Activated naive CD4-positive, alpha-beta T cell (primary cell): ENCODE measurements around the gene DRC3.
"Not testable (repeated sequence)": the region's sequence is repeated elsewhere in the genome, so short reads cannot be mapped to it uniquely, and the experiment has no call there.

Experiments used
- DNase-seq, 4 experiments: peaks; one replicate each; lab custom pipeline; 2025; lab: John Stamatoyannopoulos, UW

DRC3 gene

DNA sequence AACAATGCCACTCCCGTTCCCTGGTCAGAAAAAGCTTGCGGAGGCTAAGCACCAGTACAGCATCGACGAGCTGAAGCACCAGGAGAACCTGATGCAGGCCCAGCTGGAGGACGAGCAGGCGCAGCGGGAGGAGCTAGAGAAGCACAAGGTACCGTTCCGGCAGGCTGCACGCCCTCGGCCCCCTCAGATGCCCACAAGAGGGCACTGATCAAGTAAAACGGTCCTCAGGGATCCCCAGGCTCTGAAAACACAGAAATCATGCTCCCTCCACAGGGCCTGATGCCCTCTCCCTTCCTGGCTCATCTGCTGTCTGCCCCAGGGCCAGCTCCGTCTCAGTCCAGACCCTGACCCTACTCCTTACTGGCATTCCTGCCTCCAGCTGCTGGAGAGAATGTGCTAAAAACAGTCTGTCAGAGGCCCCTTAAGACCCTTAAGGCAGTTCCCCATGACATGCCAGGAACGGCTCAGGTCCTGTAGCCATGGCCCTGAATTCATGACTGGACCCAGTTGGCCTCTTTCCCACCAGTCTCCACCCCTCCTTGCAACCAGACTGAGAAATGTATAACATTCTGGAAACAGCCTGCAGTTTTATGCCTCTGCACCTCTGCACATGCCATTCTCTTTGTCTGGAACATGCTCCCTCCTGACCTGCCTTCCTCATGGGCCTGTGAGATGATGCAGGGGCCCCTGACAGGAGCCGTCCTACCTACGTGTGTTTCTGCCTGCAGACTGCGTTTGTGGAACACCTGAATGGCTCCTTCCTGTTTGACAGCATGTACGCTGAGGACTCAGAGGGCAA lies 21.8 kb downstream of the DRC3 start:
- peak in 1 of 4 experiments; percentile 6 for DNase-seq

DNA sequence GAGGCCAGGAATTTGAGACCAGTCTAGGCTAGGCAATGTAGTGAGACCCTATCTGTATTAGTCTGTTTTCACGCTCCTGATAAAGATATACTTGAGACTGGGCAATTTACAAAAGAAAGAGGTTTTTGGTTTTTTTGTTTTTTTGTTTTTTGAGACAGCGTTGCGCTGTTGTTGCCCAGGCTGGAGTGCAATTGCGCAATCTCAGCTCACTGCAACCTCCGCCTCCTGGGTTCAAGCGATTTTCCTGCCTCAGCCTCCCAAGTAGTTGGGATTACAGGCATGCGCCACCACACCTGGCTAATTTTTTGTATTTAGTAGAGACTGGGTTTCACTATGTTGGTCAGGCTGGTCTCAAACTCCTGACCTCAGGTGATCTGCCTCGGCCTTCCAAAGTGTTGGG lies 23.2 kb downstream of the DRC3 start:
- not testable (repeated sequence) for DNase-seq

DNA sequence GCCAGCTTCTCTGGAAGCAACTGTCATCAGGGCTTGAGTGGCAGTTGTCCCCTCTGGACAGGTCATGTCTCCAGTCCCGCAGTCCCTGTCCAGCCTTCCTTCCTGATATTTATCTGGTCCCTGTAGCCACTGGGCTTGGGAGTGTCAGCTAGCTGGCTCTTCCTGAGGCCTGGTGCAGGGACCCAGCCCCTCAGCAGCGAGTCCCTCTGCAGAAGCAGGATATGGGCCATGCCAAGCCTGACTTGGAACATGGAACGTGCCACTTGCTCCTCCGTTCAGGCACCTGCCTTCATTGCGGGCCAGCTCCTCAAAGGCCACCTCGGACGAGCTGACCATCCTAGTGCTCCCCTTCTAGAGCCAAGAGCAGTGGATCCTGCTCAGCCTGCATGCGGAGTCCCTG lies 26.3 kb downstream of the DRC3 start:
- no peak for DNase-seq

DNA sequence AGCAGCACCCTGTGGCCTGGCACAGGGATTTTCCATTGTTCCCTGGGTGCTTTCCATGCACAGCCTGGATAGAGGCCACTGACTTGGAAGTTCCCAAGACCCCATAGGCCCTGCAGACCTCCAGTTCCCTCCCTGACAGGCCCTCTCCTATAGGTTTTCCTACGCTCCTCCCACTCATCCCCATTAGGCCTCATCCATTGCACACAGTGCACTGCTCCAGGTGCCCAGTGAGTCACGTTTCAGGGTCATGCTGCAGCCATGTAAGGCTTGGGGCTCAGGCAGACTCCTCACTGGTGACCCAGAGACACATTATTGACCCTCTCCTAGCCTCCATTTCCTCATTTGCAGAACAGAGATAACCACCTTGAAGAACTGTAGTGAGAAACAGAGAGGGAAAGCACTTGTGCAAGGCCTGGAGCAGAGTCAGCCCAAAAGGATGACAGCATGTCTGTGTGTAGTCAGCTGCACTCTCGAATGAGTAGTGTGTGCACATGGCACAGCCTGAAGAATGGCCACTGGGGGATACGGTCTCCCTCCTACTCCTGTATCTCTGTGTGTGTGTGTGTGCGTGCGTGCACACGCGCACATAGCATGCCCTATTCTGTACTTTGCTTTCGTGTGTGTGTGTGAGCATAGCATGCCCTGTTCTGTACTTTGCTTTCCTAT lies 26.8 kb downstream of the DRC3 start:
- no peak for DNase-seq

DNA sequence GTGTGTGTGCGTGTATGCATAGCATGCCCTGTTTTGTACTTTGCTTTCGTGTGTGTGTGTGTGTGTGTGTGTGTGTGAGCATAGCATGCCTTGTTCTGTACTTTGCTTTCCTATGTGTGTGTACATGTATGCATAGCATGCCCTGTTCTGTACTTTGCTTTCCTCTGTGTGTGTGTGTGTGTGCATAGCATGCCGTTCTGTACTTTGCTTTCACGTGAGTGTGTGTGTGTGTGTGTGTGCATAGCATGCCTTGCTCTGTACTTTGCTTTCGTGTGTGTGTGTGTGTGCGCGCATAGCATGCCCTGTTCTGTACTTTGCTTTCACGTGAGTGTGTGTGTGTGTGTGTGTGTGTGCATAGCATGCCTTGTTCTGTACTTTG lies 27.4 kb downstream of the DRC3 start:
- DNase-seq: no peak

DNA sequence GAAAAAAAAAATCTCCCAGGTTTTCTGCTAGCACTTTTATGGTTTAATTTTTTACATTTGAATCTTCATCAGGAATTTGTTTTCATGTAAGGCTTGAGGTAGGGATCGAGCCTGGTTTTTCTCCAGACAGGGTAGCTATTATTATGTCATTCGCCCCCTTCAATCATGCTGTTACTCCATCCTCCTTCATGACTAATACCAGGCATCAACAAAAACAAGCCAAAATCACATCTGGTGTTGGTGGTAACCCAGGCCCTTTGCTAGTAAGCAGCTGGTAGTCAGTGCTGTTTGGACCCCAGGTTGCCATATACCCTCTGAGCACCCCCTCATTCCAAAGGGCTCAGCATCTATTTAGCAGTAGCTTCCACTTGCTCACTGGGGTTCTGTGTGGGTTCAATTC lies 29.5 kb downstream of the DRC3 start:
- no peak for DNase-seq

DNA sequence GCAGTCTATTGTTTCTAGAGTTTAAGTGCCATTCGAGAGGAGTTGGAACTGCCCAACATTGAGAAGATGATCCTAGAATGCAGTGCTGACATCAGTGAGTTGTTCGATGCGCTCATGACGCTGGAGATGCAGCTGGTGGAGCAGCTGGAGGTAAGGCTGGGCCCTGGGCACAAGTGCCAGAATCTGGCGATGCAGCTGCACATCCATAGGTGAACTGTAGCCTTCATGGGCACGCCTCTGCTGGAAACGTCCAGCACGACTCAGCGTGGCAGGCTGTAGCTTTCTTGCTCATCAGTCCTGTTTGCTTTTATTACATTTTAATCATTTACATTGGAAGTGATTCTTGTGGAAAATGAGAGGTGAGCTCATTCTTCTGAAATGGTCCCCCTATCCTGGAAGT lies 31.7 kb downstream of the DRC3 start:
- no peak for DNase-seq

DNA sequence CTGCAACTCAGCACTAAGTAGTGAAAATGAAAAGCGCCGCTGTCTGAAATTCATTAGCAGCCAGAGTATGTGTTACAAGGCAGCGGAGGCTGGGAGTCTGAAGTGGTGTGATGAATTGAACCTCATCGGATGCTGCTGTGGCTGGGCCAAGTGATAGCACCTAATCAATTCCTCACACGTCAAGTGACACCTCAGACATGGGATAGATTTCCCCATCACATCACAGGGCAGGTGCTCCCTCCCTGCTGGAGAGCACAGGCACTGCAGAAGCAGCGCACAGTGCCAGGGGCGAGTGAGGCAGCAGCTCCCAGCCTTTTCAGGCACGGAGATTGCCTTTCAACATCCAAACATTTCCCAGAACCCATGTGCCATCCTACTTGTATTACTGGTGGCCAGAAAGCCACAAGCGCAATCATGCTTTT lies 32.2 kb downstream of the DRC3 start:
- no peak for DNase-seq

DNA sequence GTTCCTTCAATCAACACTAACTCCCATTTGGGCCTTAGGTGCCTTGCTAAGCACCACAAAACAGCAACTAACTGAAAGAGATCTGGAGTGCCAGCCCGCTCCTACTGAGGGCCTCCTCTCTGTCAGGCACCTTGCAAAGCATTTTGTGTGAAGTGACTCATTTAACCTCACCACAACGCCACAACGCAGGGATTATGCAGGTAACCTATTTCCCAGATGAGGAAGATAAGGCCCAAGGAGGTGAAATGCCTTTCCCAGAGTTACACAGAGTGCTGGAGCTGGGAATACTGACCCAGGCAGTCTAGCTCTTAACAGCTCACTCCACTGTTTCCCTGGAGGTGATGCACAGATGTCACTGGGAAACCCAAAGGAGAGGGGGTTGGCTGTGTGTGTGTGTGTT lies 32.8 kb downstream of the DRC3 start:
- no peak for DNase-seq

DNA sequence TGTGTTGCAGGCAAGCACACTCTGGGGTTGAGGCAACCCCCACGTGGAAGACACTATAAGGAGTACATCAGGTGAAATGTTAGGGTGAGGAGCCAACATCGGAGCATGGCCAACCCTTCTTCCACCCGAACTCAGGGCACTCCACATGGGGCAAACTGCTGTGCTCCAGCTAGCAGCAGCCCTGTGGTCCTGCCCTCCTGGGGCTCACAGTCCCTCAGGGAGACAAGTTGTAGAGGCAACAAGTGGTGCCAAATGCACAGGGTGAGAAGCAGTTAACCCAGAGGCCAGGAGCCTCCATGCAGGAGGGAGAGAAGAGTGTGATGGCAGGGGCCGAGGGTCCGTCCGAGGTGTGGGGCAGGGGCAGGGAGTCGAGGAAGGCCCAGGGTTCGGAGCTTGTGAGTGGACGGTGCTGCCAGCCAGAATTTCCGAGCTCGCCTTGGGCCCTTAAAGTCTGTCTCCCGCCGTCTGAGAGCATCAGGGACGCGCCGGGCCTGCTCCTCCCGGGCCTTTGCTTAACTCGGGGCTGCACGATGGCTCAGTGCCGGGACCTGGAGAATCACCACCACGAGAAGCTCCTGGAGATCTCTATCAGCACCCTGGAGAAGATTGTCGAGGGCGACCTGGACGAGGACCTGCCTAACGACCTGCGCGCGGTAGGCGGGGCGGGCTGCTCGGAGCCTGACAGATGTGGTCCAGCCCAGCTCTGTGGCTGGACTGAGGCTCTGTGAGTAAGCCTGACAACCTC lies 34.0 kb downstream of the DRC3 start:
- DNase-seq: no peak

DNA sequence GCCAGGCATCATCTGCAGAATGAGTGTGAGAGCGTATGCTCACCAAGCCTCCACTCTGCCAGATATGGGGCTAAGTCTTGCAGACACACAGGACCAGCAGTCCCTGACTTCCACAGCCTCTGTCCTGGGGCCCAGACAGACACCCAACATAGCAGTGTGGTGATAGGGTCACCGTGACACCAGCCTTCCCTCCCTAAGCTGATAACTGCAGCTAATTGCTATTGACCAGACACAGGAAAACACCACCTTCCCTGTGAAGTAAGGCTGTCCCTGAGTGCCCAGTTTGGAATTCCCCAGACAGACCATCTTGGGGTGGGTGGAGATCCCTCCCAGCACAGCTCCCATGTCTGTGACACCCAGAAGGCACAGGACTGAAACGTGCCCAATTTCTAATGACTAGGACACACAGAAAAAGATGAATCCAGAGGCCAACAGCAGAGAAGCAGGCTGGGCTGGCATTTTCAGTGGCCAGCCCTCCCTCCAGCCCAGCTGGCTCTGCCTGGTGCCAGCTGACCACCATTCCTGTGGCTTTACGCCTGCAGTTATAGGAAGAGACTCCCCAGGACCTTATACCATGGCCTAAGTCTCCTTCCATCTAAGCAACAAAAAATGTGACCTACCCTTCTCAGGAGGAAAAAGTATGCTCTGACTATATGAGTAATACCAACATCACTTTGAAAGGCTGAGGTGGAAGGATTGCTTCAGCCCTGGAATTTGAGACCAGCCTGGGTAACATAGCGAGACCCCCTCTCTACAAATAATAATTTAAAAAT lies 36.0 kb downstream of the DRC3 start:
- no peak for DNase-seq

DNA sequence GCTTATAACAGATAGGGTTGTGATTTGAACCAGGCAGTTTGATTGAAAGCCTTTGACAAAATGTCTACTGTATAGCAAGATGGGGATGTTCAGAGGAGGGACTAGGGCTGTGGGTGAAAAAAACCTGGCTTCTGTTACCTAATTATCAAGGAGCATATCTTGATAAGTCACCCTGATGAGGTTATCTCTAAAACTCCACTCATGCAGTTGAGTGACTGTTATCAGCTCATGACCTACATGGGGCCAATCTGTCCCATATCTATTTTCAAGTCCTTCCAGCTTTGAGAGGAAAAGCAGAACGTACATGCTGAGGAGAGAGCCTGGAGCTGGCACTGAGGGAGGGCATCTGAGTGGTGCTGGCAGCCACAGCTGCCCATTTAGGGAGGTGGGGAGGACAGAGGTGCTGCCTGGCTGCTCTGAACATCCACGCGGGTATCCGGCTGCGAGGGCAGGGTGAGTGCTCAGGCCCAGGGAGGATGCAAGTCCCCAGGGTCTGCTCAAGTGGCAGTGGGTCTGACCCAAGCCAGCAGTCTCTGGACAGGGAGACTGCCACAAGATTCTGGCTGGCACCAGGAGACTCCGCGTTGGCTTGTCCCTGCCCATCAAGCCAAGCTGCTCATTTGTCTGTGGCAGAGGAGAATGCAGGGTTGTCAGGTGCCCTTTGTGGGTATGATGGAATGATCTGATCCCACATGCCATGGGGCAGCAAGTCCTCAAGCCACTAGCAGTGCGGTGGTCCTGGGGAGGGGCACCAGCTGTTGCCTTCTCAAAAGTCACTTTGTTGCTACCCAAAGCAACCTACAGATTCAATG lies 37.2 kb downstream of the DRC3 start:
- DNase-seq: no peak

DNA sequence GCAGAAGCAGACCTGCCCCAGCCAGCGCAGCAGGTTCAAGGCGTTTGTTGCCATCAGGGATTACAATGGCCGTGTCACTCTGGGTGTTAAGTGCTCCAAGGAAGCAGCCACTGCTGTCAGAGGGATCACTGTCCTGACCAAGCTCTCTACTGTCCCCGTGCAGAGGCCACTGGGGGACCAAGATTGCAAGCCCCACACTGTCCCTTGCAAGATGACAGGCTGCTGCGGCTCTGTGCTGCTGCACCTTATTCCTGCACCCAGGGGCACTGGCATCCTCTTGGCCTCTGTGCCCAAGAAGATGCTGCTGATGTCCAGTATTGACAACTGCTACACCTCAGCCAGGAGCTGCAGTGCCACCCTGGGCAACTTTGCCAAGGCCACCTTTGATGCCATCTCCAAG lies 38.6 kb downstream of the DRC3 start:
- DNase-seq: no peak

DNA sequence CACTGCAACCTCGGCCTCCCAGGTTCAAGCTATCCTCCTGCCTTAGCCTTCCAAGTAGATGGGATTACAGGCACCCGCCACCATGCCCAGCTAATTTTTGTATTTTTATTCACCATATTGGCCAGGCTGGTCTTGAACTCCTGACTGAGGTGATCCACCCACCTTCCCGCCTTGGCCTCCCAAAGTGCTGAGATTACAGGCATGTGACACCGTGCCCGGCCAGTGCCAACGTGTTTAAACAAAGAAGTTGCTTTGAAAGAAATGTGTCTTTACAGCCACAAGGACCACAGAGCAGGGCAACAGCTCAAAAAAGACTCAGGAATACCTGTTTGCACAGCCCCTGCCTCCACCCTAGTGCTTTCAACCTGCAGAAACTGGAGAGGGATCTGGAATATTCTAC lies 41.3 kb downstream of the DRC3 start:
- no peak for DNase-seq

DNA sequence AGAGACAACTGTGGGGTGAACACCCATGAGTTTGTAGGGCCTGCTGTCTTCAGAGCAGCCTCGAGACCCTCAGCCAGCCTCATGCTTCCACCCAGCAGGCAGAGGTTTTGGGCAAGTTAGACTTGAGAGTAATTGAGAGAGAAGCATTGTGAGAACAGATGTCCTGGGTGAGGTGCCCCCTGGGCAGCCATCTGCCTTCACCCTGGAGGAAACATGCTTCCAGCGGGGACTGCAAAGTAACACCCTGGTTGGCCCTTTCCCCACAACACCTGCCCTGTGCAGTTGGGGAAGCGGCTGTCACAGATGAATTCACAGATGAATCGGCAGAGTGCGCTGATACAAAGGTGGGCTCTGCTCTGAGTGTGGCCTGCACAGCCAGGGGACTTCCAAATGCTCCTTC lies 42.9 kb downstream of the DRC3 start:
- no peak for DNase-seq

DNA sequence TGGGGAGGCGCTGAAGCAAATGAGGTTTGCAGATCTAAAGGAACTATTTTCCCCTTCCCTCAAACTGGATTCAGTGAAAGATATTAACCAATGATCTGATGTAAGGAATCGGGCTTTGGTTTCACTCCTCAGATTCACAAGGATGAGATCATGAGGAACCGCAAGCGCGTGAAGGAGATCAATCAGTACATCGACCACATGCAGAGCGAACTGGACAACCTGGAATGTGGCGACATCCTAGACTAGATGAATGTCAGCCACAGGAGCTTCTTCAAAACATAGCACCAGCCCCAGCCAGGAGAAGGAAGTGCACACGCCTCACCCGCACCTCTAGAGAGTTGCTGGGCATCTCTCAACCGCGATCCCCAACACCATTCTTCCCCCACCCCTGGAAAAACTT lies 43.8 kb downstream of the DRC3 start:
- no peak for DNase-seq

DNA sequence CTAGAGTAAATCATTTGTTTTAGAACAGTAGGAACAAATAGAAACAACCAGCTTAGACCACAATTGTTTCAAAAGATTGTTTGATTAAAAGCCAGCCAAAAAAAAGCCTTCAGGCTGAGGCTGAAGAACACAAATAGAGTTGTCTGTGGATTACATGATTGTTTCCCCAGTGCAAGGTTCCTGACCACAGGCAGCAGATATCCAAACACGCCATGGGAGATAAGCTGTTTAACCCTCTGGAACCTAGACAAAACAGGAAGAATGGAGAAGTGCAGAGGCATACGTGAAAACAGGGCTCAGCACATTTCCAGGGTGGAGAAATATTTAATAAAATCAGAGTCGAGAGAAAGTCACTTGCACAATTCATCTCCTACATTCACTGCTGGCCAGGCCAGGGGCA lies 45.3 kb downstream of the DRC3 start:
- DNase-seq: no peak

DNA sequence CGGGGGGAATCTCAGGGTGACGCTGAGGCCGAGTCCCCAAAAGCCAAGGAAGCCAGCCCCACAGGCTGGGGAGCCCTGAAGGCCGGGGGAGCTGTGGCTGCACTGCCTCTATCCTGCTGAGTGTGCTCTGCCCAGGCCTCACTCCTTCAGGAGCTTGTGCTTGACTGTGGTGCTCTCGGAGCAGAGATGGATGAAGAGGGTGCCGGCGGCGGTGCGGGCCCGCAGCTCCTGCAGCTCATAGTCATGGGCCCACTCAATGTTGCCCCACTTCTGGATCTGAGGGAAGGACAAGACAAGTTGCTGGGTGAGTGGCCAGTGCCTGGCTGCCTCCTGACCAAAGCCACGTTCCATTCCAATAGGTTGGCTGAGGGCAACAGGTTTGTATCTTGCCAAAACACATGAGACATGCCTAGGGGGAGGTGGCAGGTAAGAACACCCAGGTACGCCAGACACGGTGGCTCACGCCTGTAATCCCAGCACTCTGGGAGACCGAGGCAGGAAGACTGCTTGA lies 45.8 kb downstream of the DRC3 start:
- DNase-seq: no peak

DNA sequence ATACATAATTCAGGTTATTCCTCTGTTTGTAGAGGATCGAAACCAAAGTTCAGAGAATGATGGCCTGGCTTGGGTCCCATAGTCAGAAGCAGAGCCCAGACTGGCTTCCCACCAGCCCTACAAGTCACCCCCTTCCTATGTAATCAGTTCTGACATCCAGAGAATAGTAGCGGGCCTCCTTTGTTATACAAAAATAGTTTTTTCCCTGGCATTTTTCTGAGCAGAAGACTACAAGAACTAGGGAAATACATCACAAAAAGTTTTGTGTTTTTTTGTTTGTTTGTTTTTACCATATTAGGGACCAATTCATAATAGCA lies 47.1 kb downstream of the DRC3 start:
- no peak for DNase-seq

DNA sequence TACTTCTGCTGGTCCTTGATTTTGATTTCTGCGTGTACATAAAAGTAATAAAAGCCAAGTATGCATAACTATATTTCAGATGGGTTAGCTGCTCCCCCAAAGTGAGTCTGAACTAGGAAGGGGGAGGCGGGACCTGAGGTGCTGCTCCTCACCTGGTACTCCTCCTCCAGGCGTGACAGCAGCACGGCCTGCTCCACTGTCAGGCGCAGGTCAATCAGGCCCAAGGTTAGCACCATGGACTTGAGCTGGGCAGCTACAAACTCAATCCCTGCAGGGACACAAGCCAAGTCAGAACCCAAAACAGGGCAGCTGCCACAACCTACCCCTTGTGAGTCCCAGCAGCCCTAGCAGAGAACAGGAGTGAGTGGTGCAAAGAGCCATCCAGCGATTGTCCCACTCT lies 48.3 kb downstream of the DRC3 start:
- DNase-seq: no peak

DNA sequence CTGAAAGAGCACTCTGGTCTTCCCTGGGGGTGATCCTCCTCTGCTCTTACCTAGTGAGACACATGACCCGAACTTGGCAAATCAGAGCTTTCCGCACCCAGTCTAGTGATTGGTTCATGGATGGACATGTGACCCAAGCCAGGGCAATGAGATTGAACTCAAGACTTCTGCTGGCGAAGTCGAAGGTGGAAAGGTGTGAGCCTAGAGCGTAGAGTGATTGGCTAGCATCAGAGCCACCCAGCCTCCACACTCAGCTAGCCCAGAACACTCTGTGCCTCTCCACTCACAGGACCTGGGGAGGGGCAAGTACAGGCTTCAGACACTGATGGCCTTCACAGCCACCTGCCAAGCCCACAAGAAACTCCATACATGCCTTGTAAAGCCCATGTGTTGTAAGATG lies 48.7 kb downstream of the DRC3 start:
- no peak for DNase-seq
